Ectodermal cell (in vitro differentiated cells): Measurements from ENCODE around the gene PGF.

Experiments used
- H3K27ac ChIP-seq: 2 replicates; pipeline ENCODE4 v1.7.0; 2013; ENCODE audit warnings: mild to moderate bottlenecking, low read depth, low read length; ENCODE audit not compliant: insufficient read depth, poor library complexity, severe bottlenecking
- H3K27me3 ChIP-seq: 2 replicates; pipeline ENCODE4 v1.7.0; 2013; ENCODE audit warnings: mild to moderate bottlenecking, low read length; ENCODE audit not compliant: insufficient read depth, control insufficient read depth, poor library complexity, severe bottlenecking
- H3K36me3 ChIP-seq: one replicate; pipeline ENCODE4 v1.7.0; 2013; ENCODE audit warnings: low read length; ENCODE audit not compliant: control insufficient read depth, insufficient read depth
- H3K4me1 ChIP-seq: one replicate; pipeline ENCODE4 v1.7.0; 2013; ENCODE audit warnings: low read length; ENCODE audit not compliant: control insufficient read depth, insufficient read depth
- H3K4me3 ChIP-seq: 2 replicates; pipeline ENCODE4 v1.7.0; 2013; ENCODE audit warnings: low read depth, low read length, control low read depth; ENCODE audit not compliant: insufficient read depth
- H3K9me3 ChIP-seq: 2 replicates; pipeline ENCODE4 v1.7.0; 2013; ENCODE audit warnings: mild to moderate bottlenecking, low read length, moderate library complexity; ENCODE audit not compliant: control insufficient read depth
- WGBS, 2 experiments: methylation state at CpG; one replicate each; pipeline ENCODE4 v1.1.7; 2013; ENCODE audit warnings: missing lambda C conversion rate in 2 of 2; 5-methylcytosine and 5-hydroxymethylcytosine counted together

PGF gene

DNA sequence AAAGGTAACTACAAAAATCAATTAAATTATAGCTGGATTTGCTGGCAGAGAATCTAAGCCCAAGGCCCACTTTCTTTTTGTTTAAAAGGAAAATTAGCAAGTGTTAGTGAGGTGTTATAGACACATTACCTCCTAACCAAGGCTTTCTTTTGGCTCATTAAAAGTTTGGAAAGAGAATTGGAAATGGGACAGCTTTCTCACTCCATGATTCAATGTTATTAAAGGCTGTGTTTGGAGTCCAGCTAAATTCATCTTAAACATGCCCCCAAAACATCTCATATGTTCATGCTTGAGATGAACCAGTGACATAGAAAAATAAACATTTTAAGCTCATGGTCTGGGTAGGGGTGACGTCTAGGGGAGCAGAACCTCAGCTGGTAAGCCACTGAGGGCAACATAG lies 13.4 kb upstream of the PGF start:
- 88 to 94% methylated on average over 1 of the region's 1 CpG for WGBS, 2 experiments
- Histone ChIP-seq H3K4me1 (peaks cover 12% of the 10 kb centered on the region), H3K4me3 (no peak overlapping the region), H3K36me3 (no peaks in the 10 kb centered on the region), H3K27me3 (no peaks in the 10 kb centered on the region), H3K9me3 (no peaks in the 10 kb centered on the region), H3K27ac (no peak overlapping the region)

DNA sequence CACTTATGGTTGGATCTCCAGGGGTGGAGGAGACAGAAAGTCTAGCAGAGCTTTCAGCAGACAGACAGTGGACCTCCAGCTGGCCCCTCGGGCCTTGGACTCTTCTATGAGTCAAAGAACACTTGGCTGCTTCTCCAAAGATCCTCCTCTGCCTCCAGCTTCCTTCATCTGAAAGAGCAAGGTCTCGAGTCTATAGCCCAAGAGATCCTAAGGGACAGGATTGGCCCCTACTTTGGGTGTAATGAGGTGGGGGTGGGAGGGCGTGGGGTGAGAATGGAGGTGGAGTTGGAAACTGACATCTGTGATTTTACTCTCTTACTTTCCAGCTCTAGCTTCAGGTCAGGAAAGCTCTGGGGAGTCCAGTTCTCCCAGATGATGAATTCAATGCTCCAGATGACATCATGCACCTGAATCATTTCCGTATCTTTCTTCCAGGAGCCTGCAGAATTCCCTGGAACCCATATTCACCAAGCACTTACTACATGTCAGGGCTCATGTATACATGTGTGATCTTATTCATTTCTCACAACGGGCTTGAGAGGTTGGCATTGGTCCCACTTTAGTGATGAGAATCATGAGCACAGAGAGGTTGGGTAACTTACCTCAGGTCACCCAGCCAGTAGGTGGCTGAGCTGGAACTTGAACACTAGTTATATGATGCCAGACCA lies 10.2 kb upstream of the PGF start:
- H3K4me1 ChIP-seq = peaks cover 10% of the 10 kb centered on the region
- WGBS, 2 experiments = 89 to 92% methylated on average over 5 of the region's 5 CpGs
- no peaks in the 10 kb centered on the region for H3K36me3 ChIP-seq
- no peak overlapping the region for H3K4me3 ChIP-seq
- H3K9me3 ChIP-seq = no peaks in the 10 kb centered on the region
- no peaks in the 10 kb centered on the region for H3K27me3 ChIP-seq
- no peak overlapping the region for H3K27ac ChIP-seq

DNA sequence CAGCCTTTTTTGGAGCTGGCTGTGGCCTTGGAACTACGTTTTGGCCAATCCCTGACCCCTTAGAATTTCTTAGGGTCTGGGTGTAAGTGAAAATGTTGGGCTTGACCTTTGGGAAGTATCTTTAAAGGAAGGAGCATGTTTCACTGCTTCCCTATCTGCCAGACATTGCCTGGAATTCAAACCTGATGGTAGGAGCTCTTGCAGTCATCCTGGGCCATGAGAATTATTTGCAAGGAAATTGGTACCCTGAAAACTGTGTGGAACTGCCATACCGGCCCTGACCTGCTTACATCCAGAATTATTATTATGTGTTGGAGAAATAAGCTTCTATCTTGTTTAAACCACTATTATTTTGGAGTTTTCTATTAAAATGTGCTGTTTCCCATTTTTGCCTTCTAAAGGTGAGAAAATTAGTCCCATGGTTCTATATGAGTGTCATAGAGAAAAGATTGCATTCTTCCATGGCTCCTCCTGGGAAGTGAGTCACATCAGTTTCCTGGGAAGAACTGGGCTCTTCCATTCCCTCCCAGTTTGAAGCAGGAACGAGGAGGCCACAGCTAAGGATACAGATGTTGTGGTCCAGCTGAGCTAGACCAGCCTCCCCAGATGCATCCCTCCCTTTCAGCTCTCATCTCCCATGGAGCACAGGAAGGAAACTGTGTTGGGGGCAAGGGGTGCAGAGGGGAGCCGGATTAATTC lies 9.5 kb upstream of the PGF start:
- no peaks in the 10 kb centered on the region for H3K9me3 ChIP-seq
- peaks cover 10% of the 10 kb centered on the region for H3K4me1 ChIP-seq
- WGBS, 2 experiments = 91 to 93% methylated on average over 4 of the region's 4 CpGs
- no peak overlapping the region for H3K27ac ChIP-seq
- no peaks in the 10 kb centered on the region for H3K27me3 ChIP-seq
- no peak overlapping the region for H3K4me3 ChIP-seq
- no peaks in the 10 kb centered on the region for H3K36me3 ChIP-seq

DNA sequence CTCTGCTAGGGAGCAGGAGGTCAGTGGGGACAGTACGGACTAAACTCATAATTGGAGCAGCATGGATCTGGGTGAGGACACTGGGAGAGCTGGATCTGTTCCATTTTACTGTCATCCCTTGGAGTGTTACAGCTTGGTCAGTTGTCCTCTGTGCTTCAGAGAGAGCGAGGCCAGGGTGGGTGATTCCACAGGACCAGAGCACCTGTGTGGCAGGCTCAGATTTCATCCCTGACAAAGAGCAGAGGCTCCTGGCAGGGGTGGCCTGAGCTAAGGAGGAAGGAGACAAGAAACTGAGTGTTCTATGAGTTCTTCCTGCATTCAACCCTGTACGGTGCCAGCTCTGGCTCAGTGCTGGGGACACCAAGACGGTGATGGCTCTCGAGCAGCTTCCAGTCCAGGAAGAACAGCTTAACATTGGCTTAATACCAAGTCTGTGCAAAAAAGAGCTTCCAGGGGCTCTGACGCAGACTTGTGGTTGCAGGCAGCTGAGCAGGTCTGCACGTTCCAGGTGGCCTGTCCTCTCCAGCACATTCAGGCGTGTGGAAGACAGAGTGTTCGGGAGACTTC lies 8.4 kb upstream of the PGF start:
- WGBS, 2 experiments = 86 to 87% methylated on average over 9 of the region's 9 CpGs
- no peaks in the 10 kb centered on the region for H3K36me3 ChIP-seq
- no peak overlapping the region for H3K4me3 ChIP-seq
- no peak overlapping the region for H3K27ac ChIP-seq
- no peaks in the 10 kb centered on the region for H3K27me3 ChIP-seq
- no peaks in the 10 kb centered on the region for H3K9me3 ChIP-seq
- peaks cover 10% of the 10 kb centered on the region for H3K4me1 ChIP-seq

DNA sequence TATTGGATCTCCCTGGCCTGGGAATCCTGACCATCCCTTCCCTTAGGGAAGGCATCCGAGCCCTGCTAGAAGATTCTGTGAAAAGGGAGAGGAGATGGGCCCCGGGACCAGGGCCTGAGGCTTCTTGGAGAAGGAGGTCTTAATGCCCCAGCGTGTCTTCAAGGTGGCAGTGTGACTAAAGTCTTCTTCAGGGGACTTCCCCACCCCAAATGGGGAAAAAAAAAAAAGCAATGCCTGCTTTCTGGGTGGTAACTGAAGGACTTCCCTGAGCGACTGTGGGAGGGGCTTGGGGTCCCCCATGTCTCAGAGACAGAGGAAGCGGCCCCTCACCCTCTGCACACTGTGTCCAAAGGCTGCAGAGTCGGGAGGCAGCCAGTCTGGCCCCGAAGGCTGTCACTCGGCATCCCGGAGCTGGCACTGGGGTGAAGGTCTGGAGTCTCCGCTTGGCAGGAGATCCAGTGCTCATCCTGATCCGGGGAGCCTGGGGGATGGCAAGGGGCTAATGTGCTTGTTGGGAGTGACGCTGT lies 7.8 kb upstream of the PGF start:
- H3K4me1 ChIP-seq = peaks cover 10% of the 10 kb centered on the region
- H3K9me3 ChIP-seq = no peaks in the 10 kb centered on the region
- no peaks in the 10 kb centered on the region for H3K36me3 ChIP-seq
- WGBS, 2 experiments = 89 to 91% methylated on average over 12 of the region's 12 CpGs
- no peak overlapping the region for H3K27ac ChIP-seq
- no peaks in the 10 kb centered on the region for H3K27me3 ChIP-seq
- no peak overlapping the region for H3K4me3 ChIP-seq

DNA sequence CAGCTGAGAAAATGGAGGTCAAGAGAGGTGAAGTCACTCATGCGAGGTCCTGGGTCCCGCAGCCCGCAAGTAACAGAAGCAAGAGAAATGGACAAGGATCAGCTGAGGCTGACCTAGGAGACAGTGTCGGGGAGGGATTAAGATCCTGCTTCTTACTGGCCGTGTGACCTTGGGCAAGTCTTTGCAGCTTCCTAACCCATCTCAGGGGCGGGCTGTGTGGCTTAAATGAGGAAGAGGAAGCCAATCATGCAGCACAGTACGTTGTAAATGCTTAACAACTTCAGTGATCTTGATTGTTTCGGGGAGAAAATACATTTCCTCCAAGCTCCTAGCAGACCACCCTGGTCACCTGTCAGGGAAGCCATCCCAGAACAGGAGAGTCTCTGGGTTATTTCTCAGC lies 7.1 kb upstream of the PGF start:
- no peaks in the 10 kb centered on the region for H3K36me3 ChIP-seq
- H3K27me3 ChIP-seq = no peaks in the 10 kb centered on the region
- no peaks in the 10 kb centered on the region for H3K9me3 ChIP-seq
- peaks cover 10% of the 10 kb centered on the region for H3K4me1 ChIP-seq
- no peak overlapping the region for H3K27ac ChIP-seq
- WGBS, 2 experiments = 92 to 93% methylated on average over 8 of the region's 8 CpGs
- H3K4me3 ChIP-seq = no peak overlapping the region

DNA sequence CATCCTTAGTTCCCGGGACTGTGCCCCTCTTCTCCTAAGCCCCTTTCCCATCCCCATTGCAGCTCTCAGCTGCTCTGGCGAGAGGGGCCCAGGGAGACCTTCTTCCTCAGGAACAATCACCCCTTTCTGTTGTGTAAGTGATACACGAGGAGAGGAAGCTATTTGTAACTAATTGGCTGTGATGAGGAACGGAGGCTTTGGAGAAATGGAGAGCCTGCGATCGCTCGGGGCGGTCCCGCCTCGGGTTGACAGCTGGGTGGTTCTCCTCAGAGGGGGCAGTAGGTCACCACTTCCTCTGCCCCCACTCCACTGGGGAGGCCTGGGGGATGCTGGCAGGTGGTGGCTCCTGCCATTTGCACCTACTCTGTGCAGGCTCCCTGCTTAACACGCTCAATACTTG lies 6.6 kb upstream of the PGF start:
- Histone ChIP-seq H3K27me3 (no peaks in the 10 kb centered on the region), H3K4me1 (peaks cover 10% of the 10 kb centered on the region), H3K27ac (no peak overlapping the region), H3K9me3 (no peaks in the 10 kb centered on the region), H3K4me3 (no peak overlapping the region), H3K36me3 (no peaks in the 10 kb centered on the region)
- WGBS, 2 experiments = 83 to 86% methylated on average over 11 of the region's 11 CpGs

DNA sequence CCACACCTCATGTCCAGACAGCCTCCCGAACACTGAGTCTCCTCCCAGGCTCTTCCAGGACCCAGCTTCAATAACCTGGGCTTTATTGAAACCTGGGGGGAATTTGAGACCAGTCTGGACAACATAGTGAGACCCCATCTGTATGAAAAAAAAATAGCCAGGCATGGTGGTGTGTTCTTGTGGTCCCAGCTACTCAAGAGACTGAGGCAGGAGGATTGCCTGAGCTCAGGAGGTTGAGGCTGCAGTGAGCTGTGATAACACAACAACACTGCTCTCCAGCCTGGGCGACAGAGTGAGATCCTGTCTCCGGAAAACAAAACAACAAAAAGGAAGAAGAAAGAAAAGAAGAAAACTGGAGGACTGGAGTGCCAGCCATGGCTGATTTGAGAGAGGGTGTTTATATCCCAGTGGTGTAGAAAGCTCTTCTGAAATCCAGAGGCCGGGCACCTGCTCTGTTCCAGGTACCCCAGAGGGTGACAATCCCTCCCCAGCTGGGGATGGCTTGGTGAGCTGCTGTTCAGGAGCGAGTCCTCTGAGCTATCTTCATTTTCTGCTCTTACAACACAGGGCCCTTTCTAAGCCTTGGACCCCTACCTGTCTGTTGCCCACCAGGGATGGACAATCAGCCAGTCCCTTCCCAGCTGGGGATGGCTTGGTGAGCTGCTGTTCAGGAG lies 6.0 kb upstream of the PGF start:
- no peak overlapping the region for H3K4me3 ChIP-seq
- WGBS, 2 experiments = 87 to 90% methylated on average over 5 of the region's 5 CpGs
- H3K9me3 ChIP-seq = no peaks in the 10 kb centered on the region
- peaks cover 13% of the 10 kb centered on the region for H3K4me1 ChIP-seq
- H3K36me3 ChIP-seq = no peaks in the 10 kb centered on the region
- H3K27me3 ChIP-seq = peaks cover under 1% of the 10 kb centered on the region
- H3K27ac ChIP-seq = no peak overlapping the region

DNA sequence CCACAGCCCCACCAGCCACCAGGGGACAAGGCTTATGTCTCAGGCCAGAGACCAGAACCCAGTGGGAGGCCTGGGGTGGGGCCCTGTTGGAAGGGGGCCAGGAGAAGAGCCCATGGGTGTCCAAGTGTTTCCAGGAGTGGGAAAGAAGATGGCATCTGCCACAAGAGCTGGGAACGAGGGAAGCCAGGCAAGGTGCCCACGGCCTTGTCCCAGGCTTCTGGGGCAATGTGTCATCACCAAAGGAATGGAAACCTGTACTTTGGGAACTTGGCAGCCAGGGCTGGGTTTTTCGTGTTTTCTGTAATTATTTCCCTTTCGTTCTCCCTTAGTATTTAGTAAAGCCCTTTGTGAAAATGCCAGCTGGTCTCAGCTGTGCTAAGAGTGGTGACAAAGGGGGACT lies 5.3 kb upstream of the PGF start:
- no peaks in the 10 kb centered on the region for H3K36me3 ChIP-seq
- peaks cover 7% of the 10 kb centered on the region for H3K27me3 ChIP-seq
- H3K4me3 ChIP-seq = no peak overlapping the region
- peaks cover 17% of the 10 kb centered on the region for H3K4me1 ChIP-seq
- 96 to 98% methylated on average over 4 of the region's 4 CpGs for WGBS, 2 experiments
- no peak overlapping the region for H3K27ac ChIP-seq
- no peaks in the 10 kb centered on the region for H3K9me3 ChIP-seq

DNA sequence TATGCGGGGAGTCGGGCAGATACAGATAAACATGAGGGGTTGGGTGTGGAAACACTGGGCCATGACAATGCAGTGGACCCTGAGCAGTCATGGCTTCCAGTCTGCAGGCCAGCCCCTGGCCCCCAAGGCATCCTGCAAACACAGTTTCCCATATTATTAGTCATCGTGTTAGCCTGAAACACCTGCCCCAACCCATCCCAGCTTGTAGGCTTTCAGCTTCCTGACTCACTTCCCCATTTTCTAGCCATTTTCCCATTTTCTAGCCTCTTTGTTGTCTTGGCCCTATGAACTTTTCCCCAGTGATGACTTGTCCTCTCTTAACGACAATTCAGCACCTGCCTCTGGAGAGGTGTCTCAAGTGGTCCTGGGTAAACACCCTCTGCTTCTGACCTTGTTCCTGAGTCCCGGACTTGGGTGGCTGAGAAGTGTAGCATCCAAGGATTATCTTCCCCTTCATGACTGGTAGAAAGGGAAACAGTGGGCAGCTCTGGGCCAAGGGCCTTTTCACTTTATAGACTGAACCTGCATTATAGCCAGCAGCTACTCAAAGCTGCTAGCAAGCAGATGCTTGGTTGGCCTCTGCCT lies 4.3 kb upstream of the PGF start:
- no peak overlapping the region for H3K27ac ChIP-seq
- no peak overlapping the region for H3K4me3 ChIP-seq
- peaks cover 18% of the 10 kb centered on the region for H3K27me3 ChIP-seq
- H3K4me1 ChIP-seq = peaks cover 18% of the 10 kb centered on the region
- no peaks in the 10 kb centered on the region for H3K9me3 ChIP-seq
- WGBS, 2 experiments = 89 to 93% methylated on average over 5 of the region's 5 CpGs
- no peaks in the 10 kb centered on the region for H3K36me3 ChIP-seq
